ENCODE results near the gene ASB6.

GRCh38 chr9:129606161-129607026, 35.6 kb downstream of the ASB6 start:
- TF ChIP-seq REST (IDR thresholded peaks at IDR 0.05) = peak; percentile 82
- peak; percentile 62 to 70 for TF ChIP-seq RAD21 (IDR thresholded peaks at IDR 0.05)
- no peak for TF ChIP-seq CTCF (IDR thresholded peaks at IDR 0.05; ENCODE audit: low read depth, low read length, missing input control)
- peak in 1 of 2 donors; percentile 60 for TF ChIP-seq JUND (IDR thresholded peaks at IDR 0.05)
- TF ChIP-seq EGR1 (IDR thresholded peaks at IDR 0.05; ENCODE audit: low read depth in 2 of 2) = no peak
- TF ChIP-seq TAF1 (conservative IDR thresholded peaks at IDR 0.05) = no peak

Measured in liver (tissue), 3 donors.